Central memory CD8-positive, alpha-beta T cell (primary cell): ENCODE data around the gene TARBP2.
"Not testable (repeated sequence)": the region's sequence is repeated elsewhere in the genome, so short reads cannot be mapped to it uniquely, and the experiment has no call there.

Experiments used
- ATAC-seq: fragments of 150-1000 bp; cut with Tn5 transposase; replicated peaks from 2 replicates; pipeline ENCODE4 v1.10.0; 2022; ENCODE audit warnings: mild to moderate bottlenecking, moderate FRiP score, moderate number of reproducible peaks; ENCODE audit not compliant: poor library complexity, severe bottlenecking; ENCODE audit errors: extremely low read depth
- DNase-seq, 2 donors: peaks; one replicate each; pipeline ENCODE4 v3.0.0; 2021; ENCODE audit warnings: low spot score in 2 of 2
- H3K27ac Mint-ChIP-seq: one replicate; pipeline ENCODE4 v1.8.0; 2022; ENCODE audit warnings: low read depth, mild to moderate bottlenecking, moderate library complexity, mixed read lengths
- H3K27me3 Mint-ChIP-seq: one replicate; pipeline ENCODE4 v1.8.0; 2022; ENCODE audit warnings: mixed read lengths
- H3K36me3 Mint-ChIP-seq: one replicate; pipeline ENCODE4 v1.8.0; 2022; ENCODE audit warnings: mild to moderate bottlenecking, moderate library complexity, mixed read lengths; ENCODE audit not compliant: insufficient read depth
- H3K4me1 Mint-ChIP-seq: one replicate; pipeline ENCODE4 v1.8.0; 2022; ENCODE audit warnings: mixed read lengths
- H3K4me3 Mint-ChIP-seq: one replicate; pipeline ENCODE4 v1.8.0; 2022; ENCODE audit warnings: mild to moderate bottlenecking, moderate library complexity, mixed read lengths
- H3K9me3 Mint-ChIP-seq: one replicate; pipeline ENCODE4 v1.8.0; 2022; ENCODE audit warnings: mixed read lengths

TARBP2 gene

DNA sequence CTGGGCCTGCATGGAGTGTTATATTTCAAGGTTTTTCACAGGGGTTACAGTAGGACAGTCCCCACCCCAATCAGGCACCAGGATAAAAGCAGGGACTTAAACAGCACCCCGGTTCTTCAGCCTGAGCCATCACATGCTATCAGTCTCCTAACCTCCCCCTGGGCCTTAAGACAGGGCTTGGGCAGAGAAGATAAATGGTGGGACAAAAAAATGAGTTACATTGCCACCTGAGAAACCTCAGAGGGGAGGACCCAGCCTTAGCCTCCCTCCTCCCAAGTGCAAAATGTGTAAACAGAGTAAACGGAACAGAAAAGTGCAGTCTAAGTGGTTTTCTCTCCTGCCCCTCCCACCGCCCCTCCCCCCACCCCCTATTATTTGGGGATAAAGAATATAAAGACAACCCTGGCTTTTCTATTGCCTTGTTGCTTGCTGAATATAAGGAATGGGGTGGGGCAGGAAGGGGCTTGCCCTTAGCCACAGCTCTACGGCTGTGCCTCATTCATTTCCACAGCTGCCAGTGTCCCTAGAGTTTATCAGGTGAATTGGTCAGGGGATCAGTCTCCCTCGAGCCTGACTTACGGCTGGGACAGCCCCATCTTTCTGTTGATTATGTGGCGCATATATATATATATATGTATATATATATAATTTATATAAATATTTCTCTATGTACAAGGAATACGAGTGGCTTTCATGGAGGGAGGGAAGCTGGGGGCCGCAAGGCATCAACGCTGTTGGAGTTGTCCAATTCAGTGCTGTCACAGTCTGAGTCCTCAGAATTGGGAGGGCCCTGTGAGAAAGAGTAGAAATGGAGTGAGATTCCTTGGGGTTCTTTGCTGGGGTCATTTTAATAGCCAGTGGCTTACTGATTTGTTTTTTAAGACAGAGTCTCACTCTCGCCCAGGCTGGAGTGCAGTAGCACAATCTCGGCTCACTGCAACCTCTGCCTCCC, 20.3 kb upstream of the TARBP2 start:
- H3K4me3 Mint-ChIP-seq = no peak overlapping the region
- DNase-seq (no peak), ATAC-seq (no peak)
- H3K4me1 Mint-ChIP-seq = peaks cover 6% of the 10 kb centered on the region
- no peak overlapping the region for H3K27ac Mint-ChIP-seq
- H3K9me3 Mint-ChIP-seq = no peaks in the 10 kb centered on the region
- H3K27me3 Mint-ChIP-seq = no peaks in the 10 kb centered on the region
- H3K36me3 Mint-ChIP-seq = peaks cover 72% of the 10 kb centered on the region

- H3K4me1 Mint-ChIP-seq, H3K27me3 Mint-ChIP-seq, DNase-seq, H3K9me3 Mint-ChIP-seq, H3K27ac Mint-ChIP-seq, ATAC-seq, H3K4me3 Mint-ChIP-seq: not testable (repeated sequence)
- peaks cover 69% of the 10 kb centered on the region for H3K36me3 Mint-ChIP-seq
Observed at GRCh38 chr12:53481458-53481857, 19.6 kb upstream of the TARBP2 start.

GRCh38 chr12:53481939-53482586, 19.0 kb upstream of the TARBP2 start:
- H3K27ac Mint-ChIP-seq = no peak overlapping the region
- H3K4me1 Mint-ChIP-seq = peaks cover 7% of the 10 kb centered on the region
- peak overlapping the region; percentile 2 for H3K4me3 Mint-ChIP-seq
- H3K36me3 Mint-ChIP-seq = peaks cover 64% of the 10 kb centered on the region
- peak; percentile 42 for ATAC-seq
- DNase-seq = no peak
- H3K9me3 Mint-ChIP-seq = no peaks in the 10 kb centered on the region
- H3K27me3 Mint-ChIP-seq = no peaks in the 10 kb centered on the region

- no peak overlapping the region for H3K27ac Mint-ChIP-seq
- H3K36me3 Mint-ChIP-seq = peaks cover 59% of the 10 kb centered on the region
- no peaks in the 10 kb centered on the region for H3K9me3 Mint-ChIP-seq
- H3K4me3 Mint-ChIP-seq = no peak overlapping the region
- no peaks in the 10 kb centered on the region for H3K27me3 Mint-ChIP-seq
- H3K4me1 Mint-ChIP-seq = peaks cover 10% of the 10 kb centered on the region
- no peak for DNase-seq
- no peak for ATAC-seq
Observed at GRCh38 chr12:53482626-53483168, 18.4 kb upstream of the TARBP2 start.

GRCh38 chr12:53483225-53483978, 17.7 kb upstream of the TARBP2 start:
- H3K36me3 Mint-ChIP-seq = peaks cover 54% of the 10 kb centered on the region
- no peak overlapping the region for H3K4me3 Mint-ChIP-seq
- H3K9me3 Mint-ChIP-seq = no peaks in the 10 kb centered on the region
- peaks cover 16% of the 10 kb centered on the region for H3K4me1 Mint-ChIP-seq
- H3K27me3 Mint-ChIP-seq = no peaks in the 10 kb centered on the region
- DNase-seq = no peak
- no peak for ATAC-seq
- H3K27ac Mint-ChIP-seq = no peak overlapping the region

- no peaks in the 10 kb centered on the region for H3K9me3 Mint-ChIP-seq
- H3K27me3 Mint-ChIP-seq = no peaks in the 10 kb centered on the region
- peaks cover 16% of the 10 kb centered on the region for H3K4me1 Mint-ChIP-seq
- no peak overlapping the region for H3K27ac Mint-ChIP-seq
- DNase-seq = no peak
- ATAC-seq = no peak
- H3K36me3 Mint-ChIP-seq = peaks cover 52% of the 10 kb centered on the region
- H3K4me3 Mint-ChIP-seq = no peak overlapping the region
Observed at GRCh38 chr12:53483979-53484377, 17.1 kb upstream of the TARBP2 start.

- Mint-ChIP-seq H3K27me3 (no peaks in the 10 kb centered on the region), H3K36me3 (peaks cover 45% of the 10 kb centered on the region), H3K9me3 (no peaks in the 10 kb centered on the region), H3K27ac (peak overlapping the region; percentile 19), H3K4me3 (no peak overlapping the region), H3K4me1 (peaks cover 16% of the 10 kb centered on the region)
- ATAC-seq (no peak), DNase-seq (no peak)
Observed at GRCh38 chr12:53484686-53485575, 16.2 kb upstream of the TARBP2 start.

- H3K27me3 Mint-ChIP-seq = no peaks in the 10 kb centered on the region
- peak overlapping the region; percentile 75 for H3K27ac Mint-ChIP-seq
- H3K36me3 Mint-ChIP-seq = peaks cover 38% of the 10 kb centered on the region
- DNase-seq (no peak), ATAC-seq (peak; percentile 44)
- H3K9me3 Mint-ChIP-seq = no peaks in the 10 kb centered on the region
- no peak overlapping the region for H3K4me3 Mint-ChIP-seq
- H3K4me1 Mint-ChIP-seq = peaks cover 16% of the 10 kb centered on the region
Observed at GRCh38 chr12:53485955-53486735, 14.9 kb upstream of the TARBP2 start.

DNA sequence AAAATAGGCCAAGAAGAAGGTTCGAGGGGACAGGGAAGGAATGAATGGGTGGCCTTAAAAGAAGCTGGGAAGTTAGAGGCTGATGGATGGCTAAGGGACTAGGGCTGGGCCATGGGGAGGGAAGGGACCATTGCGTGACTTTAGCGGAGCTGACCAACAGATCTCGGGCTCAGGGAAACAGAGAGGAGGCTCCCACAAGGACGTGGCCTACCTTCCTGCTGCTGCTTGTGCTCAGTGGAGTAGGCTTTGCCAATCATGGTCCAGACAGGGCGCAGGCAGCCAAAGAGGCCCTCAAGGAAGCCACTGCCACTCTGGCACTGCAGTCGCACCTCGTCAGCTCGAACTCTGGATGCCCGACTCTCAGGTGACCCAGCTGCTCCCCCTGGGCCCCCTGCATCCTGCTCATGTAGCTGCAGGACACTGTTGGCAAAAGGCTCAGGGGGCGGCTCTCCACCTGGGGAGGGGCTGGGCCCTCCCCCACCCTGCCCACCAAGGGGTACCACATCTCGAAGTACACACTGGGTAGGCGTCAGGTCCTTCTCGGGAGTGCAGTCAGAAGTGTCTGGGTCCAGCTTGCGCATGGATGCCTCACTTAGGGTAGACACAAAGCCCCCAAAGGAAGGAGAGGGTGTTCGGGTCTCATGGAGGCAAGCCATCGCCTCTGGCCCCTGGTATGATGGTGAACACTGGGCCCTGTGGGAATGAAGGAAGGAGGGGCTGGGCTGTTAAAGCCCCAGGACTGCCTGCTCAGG, 14.2 kb upstream of the TARBP2 start:
- no peaks in the 10 kb centered on the region for H3K9me3 Mint-ChIP-seq
- ATAC-seq (no peak), DNase-seq (no peak)
- H3K4me3 Mint-ChIP-seq = no peak overlapping the region
- H3K4me1 Mint-ChIP-seq = peaks cover 18% of the 10 kb centered on the region
- no peaks in the 10 kb centered on the region for H3K27me3 Mint-ChIP-seq
- peaks cover 31% of the 10 kb centered on the region for H3K36me3 Mint-ChIP-seq
- H3K27ac Mint-ChIP-seq = peak overlapping the region; percentile 75

- Mint-ChIP-seq H3K27me3 (no peaks in the 10 kb centered on the region), H3K4me1 (peaks cover 39% of the 10 kb centered on the region), H3K4me3 (no peak overlapping the region), H3K9me3 (no peaks in the 10 kb centered on the region), H3K27ac (no peak overlapping the region), H3K36me3 (peaks cover 25% of the 10 kb centered on the region)
- no peak for ATAC-seq
- DNase-seq = no peak
Observed at GRCh38 chr12:53489242-53489864, 11.7 kb upstream of the TARBP2 start.
